ENCODE measurements around the gene KIF16B.

DNA sequence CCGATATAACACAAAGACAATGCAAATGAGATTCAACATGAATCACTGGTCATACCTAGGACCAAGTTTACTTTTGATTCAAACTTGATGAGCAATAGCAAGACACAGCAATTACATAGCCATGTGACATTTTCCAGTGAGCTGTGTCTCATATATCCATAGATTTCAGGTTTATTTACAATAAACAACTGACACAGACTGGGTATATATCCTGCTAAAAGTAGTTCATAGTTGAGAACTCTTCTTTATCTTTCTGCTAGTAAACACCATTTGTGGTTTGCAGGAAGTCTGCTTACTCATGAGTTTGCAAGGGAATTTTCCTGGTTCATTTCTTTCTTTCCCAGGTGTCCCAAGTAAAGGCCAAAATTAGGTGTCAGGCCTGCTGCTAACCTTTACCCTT is 343.4 kb downstream of the KIF16B start:
- TF ChIP-seq TP53 (CRISPR knock-in tag; IDR thresholded peaks at IDR 0.05) (no peak), ZNF121 (CRISPR knock-in tag; IDR thresholded peaks at IDR 0.05) (no peak), OVOL2 (CRISPR knock-in tag; IDR thresholded peaks at IDR 0.05; ENCODE audit: borderline replicate concordance) (no peak), ZNF317 (CRISPR knock-in tag; IDR thresholded peaks at IDR 0.05; ENCODE audit: borderline replicate concordance, low read depth) (no peak), NFYB (CRISPR knock-in tag; conservative IDR thresholded peaks at IDR 0.05; ENCODE audit: low read depth) (no peak), CREB1 (CRISPR knock-in tag; IDR thresholded peaks at IDR 0.05) (no peak)
- TF ChIP-seq, protein P1, sequence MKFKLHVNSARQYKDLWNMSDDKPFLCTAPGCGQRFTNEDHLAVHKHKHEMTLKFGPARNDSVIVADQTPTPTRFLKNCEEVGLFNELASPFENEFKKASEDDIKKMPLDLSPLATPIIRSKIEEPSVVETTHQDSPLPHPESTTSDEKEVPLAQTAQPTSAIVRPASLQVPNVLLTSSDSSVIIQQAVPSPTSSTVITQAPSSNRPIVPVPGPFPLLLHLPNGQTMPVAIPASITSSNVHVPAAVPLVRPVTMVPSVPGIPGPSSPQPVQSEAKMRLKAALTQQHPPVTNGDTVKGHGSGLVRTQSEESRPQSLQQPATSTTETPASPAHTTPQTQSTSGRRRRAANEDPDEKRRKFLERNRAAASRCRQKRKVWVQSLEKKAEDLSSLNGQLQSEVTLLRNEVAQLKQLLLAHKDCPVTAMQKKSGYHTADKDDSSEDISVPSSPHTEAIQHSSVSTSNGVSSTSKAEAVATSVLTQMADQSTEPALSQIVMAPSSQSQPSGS (CRISPR knock-in tag; IDR thresholded peaks at IDR 0.05; ENCODE audit: borderline replicate concordance, low read depth) = no peak
- TF ChIP-seq, protein P2, sequence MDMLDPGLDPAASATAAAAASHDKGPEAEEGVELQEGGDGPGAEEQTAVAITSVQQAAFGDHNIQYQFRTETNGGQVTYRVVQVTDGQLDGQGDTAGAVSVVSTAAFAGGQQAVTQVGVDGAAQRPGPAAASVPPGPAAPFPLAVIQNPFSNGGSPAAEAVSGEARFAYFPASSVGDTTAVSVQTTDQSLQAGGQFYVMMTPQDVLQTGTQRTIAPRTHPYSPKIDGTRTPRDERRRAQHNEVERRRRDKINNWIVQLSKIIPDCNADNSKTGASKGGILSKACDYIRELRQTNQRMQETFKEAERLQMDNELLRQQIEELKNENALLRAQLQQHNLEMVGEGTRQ (CRISPR knock-in tag; IDR thresholded peaks at IDR 0.05) = no peak

All from WTC11 (cell line).